Activated naive CD4-positive, alpha-beta T cell treated with anti-CD3 and anti-CD28 coated beads for 36 hours (primary cell): ENCODE data around the gene DCDC1. TPM values are rescaled to one million over a fixed set of nuclear protein-coding genes. Genes with fewer than 3 reads are reported as not detected.

Experiments
- CTCF ChIA-PET: fragments of 350-600 bp; sonication (Branson Sonifier 250); formaldehyde crosslinking; loops from one replicate; lab custom pipeline; 2021; ENCODE audit warnings: antibody characterized with exemption; lab: Charles Lee
- DNase-seq: peaks from one replicate; pipeline ENCODE4 v3.0.0-alpha.2; 2020
- H3K27ac Mint-ChIP-seq: one replicate; pipeline ENCODE4 v1.8.0; 2021; ENCODE audit warnings: mild to moderate bottlenecking, mixed read lengths
- H3K27me3 Mint-ChIP-seq: one replicate; pipeline ENCODE4 v1.8.0; 2021; ENCODE audit warnings: low read depth, mixed read lengths
- H3K36me3 Mint-ChIP-seq: one replicate; pipeline ENCODE4 v1.8.0; 2021; ENCODE audit warnings: low read depth, mixed read lengths
- H3K4me1 Mint-ChIP-seq: one replicate; pipeline ENCODE4 v1.8.0; 2021; ENCODE audit warnings: low read depth, mixed read lengths
- H3K4me3 Mint-ChIP-seq: one replicate; pipeline ENCODE4 v1.8.0; 2021; ENCODE audit warnings: mild to moderate bottlenecking, moderate library complexity, mixed read lengths
- H3K9me3 Mint-ChIP-seq: one replicate; pipeline ENCODE4 v1.8.0; 2021; ENCODE audit warnings: mixed read lengths
- intact Hi-C: fragments of 100-400 bp; cut with micrococcal nuclease; formaldehyde crosslinking; loops from one replicate; pipeline ENCODE4 v1.15.1; 2023
- total RNA-seq, 2 experiments: library from RNA; stranded (reverse); gene quantifications; one replicate each; pipeline ENCODE4 v1.2.3, GENCODE V29; 2021

DCDC1 gene
- total RNA-seq, 2 experiments from 2014 or later: 0.25 TPM; not detected in 1

DNA sequence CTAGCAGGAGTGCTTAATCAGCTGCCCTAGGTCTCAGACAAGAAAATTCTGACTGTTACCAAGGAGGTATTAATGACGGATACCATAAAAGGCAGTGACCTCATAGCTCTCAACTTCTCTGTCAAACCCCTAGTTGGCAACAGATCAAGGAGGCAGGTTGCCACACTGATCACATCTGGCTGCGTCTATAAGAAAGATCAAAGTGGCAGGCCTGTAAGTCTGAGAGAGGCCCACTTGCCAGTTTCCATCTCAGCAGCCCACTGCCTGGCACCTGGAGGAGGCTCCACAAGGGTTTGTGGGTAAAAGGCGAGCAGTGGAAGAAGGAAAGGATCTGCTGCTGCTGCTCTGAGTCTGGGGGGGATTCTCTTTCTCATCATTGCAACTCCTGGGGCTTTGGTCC lies 543.8 kb downstream of the DCDC1 start:
- no peak for DNase-seq
- CTCF ChIA-PET: no interaction called here

DNA sequence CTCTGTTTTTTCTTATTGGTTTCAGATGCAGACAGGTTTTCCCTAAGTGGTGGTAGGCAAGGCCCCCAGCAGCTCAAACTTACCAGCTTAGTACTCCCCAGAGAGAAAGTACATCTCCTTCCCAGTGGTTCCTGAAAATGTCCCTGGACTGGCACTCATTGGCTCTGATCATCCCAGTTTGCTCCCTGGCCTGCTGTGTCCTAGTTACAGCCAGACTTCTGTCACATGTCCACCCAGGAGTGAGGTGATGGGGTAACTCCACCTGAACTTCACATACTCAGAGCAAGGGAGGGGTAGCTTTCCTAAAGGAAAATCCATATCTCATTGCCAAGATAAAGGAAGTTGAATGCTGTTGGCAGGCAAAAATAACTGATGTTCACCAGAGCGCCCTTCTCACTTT lies 546.4 kb downstream of the DCDC1 start:
- Mint-ChIP-seq H3K9me3 (no peaks in the 10 kb centered on the region), H3K4me1 (no peaks in the 10 kb centered on the region), H3K27ac (no peak overlapping the region), H3K36me3 (no peaks in the 10 kb centered on the region), H3K4me3 (no peak overlapping the region), H3K27me3 (no peaks in the 10 kb centered on the region)
- no peak for DNase-seq
- intact Hi-C loops: no loop called here
- CTCF ChIA-PET: no interaction called here

More for the DNA sequence above, 543.8 kb downstream of the DCDC1 start:
- Mint-ChIP-seq H3K9me3 (no peaks in the 10 kb centered on the region), H3K27me3 (no peaks in the 10 kb centered on the region), H3K4me1 (no peaks in the 10 kb centered on the region), H3K36me3 (no peaks in the 10 kb centered on the region), H3K4me3 (no peak overlapping the region), H3K27ac (no peak overlapping the region)
- intact Hi-C loops: no loop called here

DNA sequence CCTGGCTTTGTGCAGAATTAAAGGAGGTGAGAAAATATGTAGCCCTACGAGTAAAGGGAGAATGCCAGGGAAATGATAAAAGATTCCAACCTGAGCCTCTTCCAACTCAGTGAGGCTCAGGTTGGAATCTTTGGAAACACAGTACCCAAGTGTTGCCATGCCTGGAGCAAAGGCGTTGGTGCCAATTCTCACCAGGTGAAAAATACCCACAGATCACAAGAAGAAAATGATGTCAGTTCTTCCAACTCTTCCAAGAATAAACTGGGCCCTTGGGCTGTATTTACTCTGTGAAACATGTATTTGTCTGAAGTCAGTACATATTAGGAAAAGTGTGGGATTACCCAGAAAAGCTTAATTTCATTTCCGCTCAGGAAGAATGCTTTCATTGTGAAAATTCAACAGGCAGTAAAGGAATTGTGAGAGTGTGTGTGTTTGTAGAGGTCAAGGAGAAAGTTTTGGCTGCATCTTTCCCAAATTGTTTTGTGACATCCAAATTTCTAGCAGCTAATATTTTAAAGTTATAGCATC lies 548.0 kb downstream of the DCDC1 start:
- no peaks in the 10 kb centered on the region for H3K4me1 Mint-ChIP-seq
- no peak overlapping the region for H3K27ac Mint-ChIP-seq
- H3K9me3 Mint-ChIP-seq: no peaks in the 10 kb centered on the region
- CTCF ChIA-PET: no interaction called here
- no peak for DNase-seq
- no peaks in the 10 kb centered on the region for H3K27me3 Mint-ChIP-seq
- no peaks in the 10 kb centered on the region for H3K36me3 Mint-ChIP-seq
- intact Hi-C loops: no loop called here
- H3K4me3 Mint-ChIP-seq: no peak overlapping the region

DNA sequence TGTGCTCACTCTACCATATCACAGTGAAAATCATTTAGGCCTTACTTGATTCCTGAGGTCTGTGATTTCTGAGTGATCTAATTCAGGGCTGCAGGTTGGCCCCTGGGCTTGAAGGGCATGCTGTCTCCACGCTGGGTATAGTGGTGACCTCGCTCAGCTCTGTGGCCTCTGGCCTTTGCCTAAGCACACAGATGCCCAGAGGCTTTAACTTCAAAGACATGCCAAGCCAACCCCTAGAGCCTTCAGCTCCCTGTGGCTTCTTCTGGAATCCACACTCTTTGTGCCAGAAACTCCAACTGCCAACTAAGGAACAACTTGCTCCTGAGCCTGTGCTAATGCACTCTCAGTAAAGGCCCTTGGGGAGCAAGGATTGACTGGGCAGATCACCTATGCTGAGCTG lies 550.8 kb downstream of the DCDC1 start:
- no peak overlapping the region for H3K4me3 Mint-ChIP-seq
- H3K9me3 Mint-ChIP-seq: no peaks in the 10 kb centered on the region
- H3K4me1 Mint-ChIP-seq: no peaks in the 10 kb centered on the region
- no peaks in the 10 kb centered on the region for H3K27me3 Mint-ChIP-seq
- no peak for DNase-seq
- intact Hi-C loops: no loop called here
- no peak overlapping the region for H3K27ac Mint-ChIP-seq
- CTCF ChIA-PET: no interaction called here
- H3K36me3 Mint-ChIP-seq: no peaks in the 10 kb centered on the region

DNA sequence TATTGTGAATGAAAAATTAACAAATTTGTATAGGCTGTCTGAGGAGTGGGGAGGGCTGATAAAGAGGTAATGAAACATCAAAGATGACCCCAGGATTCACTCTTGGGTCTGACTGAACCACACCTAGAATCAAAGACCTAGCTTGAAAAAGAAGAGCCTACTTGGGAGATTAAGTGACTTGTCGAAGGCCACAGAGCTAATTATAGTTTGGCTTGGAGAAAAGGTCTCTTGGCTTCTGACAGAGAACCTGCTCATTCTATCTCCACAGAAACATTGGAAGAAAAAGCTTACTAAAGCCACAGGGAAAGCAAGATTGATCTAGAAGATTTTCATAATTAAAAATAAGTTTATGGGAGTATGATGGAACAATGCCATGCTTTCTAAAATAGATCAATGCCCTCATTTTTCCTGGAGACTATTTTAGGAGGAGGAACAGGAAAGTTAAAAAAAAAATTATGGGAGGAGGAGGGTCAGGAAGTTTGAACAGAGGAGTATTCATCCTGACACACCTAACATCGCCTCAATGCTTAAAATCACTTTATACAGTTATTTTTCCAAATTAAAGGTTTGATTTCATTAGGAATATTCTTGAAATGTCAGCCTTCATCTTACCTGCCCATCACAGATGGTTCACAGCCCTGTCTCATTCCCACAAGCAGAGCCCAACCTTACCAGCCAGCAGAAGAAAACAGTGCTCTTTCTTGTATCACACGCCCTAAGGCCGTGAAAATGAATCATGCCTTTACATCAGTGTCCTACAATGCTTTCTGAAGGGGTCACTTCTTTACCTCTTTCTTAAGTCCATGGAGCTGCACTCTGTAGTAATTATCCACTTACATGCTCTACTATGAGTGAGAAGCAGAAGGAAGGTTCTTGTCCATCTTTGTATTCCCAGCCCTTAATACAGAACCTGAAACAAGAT lies 552.3 kb downstream of the DCDC1 start:
- no peak overlapping the region for H3K4me3 Mint-ChIP-seq
- no peak for DNase-seq
- no peaks in the 10 kb centered on the region for H3K4me1 Mint-ChIP-seq
- no peaks in the 10 kb centered on the region for H3K36me3 Mint-ChIP-seq
- H3K27ac Mint-ChIP-seq: no peak overlapping the region
- H3K9me3 Mint-ChIP-seq: no peaks in the 10 kb centered on the region
- H3K27me3 Mint-ChIP-seq: no peaks in the 10 kb centered on the region
- intact Hi-C loops: no loop called here
- CTCF ChIA-PET: interaction anchor here (0.6 kb wide), 1 partner anchor 500 kb away, joined by 3 read pairs; no protein-coding TSS in a partner anchor

DNA sequence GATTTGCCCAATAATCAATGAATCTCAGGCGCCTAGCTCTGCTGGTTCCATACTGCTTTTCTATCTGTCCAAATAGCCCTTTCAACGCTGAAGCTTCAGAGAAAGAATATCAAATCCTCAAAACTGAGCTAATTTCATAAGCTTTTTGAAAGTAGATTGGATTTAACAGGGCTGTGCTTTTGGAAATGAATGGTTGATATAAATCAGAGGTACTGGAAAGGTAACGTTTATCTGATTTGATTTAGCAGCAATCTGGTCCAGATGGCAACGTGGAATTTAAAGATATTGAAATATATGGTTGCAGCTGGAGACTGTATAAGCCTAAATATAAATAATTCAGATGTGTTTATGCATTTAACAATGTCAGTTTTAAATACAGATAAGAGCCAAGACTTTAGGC lies 553.9 kb downstream of the DCDC1 start:
- Mint-ChIP-seq H3K4me1 (no peaks in the 10 kb centered on the region), H3K27me3 (no peaks in the 10 kb centered on the region), H3K4me3 (no peak overlapping the region), H3K27ac (no peak overlapping the region), H3K36me3 (no peaks in the 10 kb centered on the region), H3K9me3 (no peaks in the 10 kb centered on the region)
- CTCF ChIA-PET: no interaction called here
- intact Hi-C loops: no loop called here
- no peak for DNase-seq

DNA sequence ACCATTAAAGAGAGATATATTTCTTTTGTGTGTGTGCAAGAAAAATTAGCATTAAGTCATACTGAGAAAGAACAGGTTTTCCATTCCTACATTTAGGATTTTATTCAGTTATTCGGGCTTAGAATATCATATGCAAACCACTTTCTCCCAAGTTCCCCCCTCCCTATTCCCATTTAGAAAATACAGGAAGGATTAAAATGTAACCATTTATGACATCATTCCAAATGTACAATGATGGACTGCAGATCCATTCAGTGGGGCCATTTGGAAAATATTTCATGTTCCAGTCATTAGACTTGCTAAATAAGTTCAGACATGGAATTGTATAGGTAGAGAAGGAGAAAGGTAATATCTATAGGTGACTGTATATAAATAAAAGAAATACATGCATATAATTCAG lies 554.8 kb downstream of the DCDC1 start:
- intact Hi-C loops: no loop called here
- Mint-ChIP-seq H3K36me3 (no peaks in the 10 kb centered on the region), H3K27ac (no peak overlapping the region), H3K4me3 (no peak overlapping the region), H3K9me3 (no peaks in the 10 kb centered on the region), H3K27me3 (no peaks in the 10 kb centered on the region), H3K4me1 (no peaks in the 10 kb centered on the region)
- DNase-seq: no peak
- CTCF ChIA-PET: no interaction called here

Other genes starting within 250 kb of the DCDC1 start
- gene DNAJC24, start 121 bp upstream of the DCDC1 start, total RNA-seq: 10 to 100 TPM; 14.2 to 14.6 TPM
- 10 to 100 TPM; 15.6 to 15.9 TPM for gene IMMP1L, start 139.9 kb upstream of the DCDC1 start, total RNA-seq
- gene ELP4, start 140.0 kb upstream of the DCDC1 start, total RNA-seq: 10 to 100 TPM; 20.8 to 23.8 TPM